GM23248 (cell line): Measurements from ENCODE around the gene LGI2. TPM values are rescaled to one million over a fixed set of nuclear protein-coding genes. Genes with fewer than 3 reads are reported as not detected.
"Not testable (repeated sequence)": the region's sequence is repeated elsewhere in the genome, so short reads cannot be mapped to it uniquely, and the experiment has no call there.

Experiments
- DNase-seq: peaks from one replicate; pipeline ENCODE4 v3.0.0-alpha.2; 2015
- H2AFZ ChIP-seq: fragments of 200-600 bp; sonication (generic); 2 replicates; pipeline ENCODE4 v1.6.1; 2016; ENCODE audit warnings: antibody characterized with exemption
- H3F3A ChIP-seq: fragments of 200-600 bp; sonication (generic); 2 replicates; pipeline ENCODE4 v1.6.1; 2016; ENCODE audit warnings: mild to moderate bottlenecking, antibody characterized with exemption, mixed run types; ENCODE audit not compliant: insufficient read depth
- H3K27ac ChIP-seq: fragments of 200-600 bp; sonication (generic); 2 replicates; pipeline ENCODE4 v1.5.1; 2016; ENCODE audit warnings: mild to moderate bottlenecking
- H3K27me3 ChIP-seq: fragments of 200-600 bp; sonication (generic); replicated peaks from 2 replicates; pipeline ENCODE4 v1.6.1; 2016; ENCODE audit warnings: mild to moderate bottlenecking; ENCODE audit not compliant: insufficient read depth
- H3K36me3 ChIP-seq: fragments of 200-600 bp; sonication (generic); 2 replicates; pipeline ENCODE4 v1.6.1; 2016; ENCODE audit warnings: low read depth, mild to moderate bottlenecking
- H3K4me1 ChIP-seq: fragments of 200-600 bp; sonication (generic); 2 replicates; pipeline ENCODE4 v1.6.1; 2016; ENCODE audit warnings: mild to moderate bottlenecking; ENCODE audit not compliant: insufficient read depth
- H3K4me2 ChIP-seq: fragments of 200-600 bp; sonication (generic); one replicate; pipeline ENCODE4 v1.6.1; 2016; ENCODE audit warnings: mild to moderate bottlenecking; ENCODE audit not compliant: unreplicated experiment
- H3K4me3 ChIP-seq: fragments of 200-600 bp; sonication (generic); 2 replicates; pipeline ENCODE4 v1.5.1; 2016; ENCODE audit warnings: mild to moderate bottlenecking
- H3K79me2 ChIP-seq: fragments of 200-600 bp; sonication (generic); 2 replicates; pipeline ENCODE4 v1.6.1; 2016; ENCODE audit warnings: mild to moderate bottlenecking; ENCODE audit not compliant: insufficient read depth
- H3K9ac ChIP-seq: fragments of 200-600 bp; sonication (generic); 2 replicates; pipeline ENCODE4 v1.6.1; 2016; ENCODE audit warnings: mild to moderate bottlenecking
- H3K9me2 ChIP-seq: fragments of 200-600 bp; sonication (generic); 2 replicates; pipeline ENCODE4 v1.6.1; 2016; ENCODE audit warnings: mixed run types, mild to moderate bottlenecking, moderate library complexity; ENCODE audit not compliant: insufficient read depth
- H3K9me3 ChIP-seq: fragments of 200-600 bp; sonication (generic); one replicate; pipeline ENCODE4 v1.6.1; 2017; ENCODE audit warnings: low read depth
- H4K20me1 ChIP-seq: fragments of 200-600 bp; sonication (generic); 2 replicates; pipeline ENCODE4 v1.6.0; 2016; ENCODE audit not compliant: insufficient read depth
- EZH2 ChIP-seq: fragments of 200-600 bp; sonication (generic); IDR thresholded peaks from 2 replicates; pipeline ENCODE4 v1.6.1; 2018; ENCODE audit warnings: antibody characterized with exemption, mild to moderate bottlenecking; ENCODE audit not compliant: insufficient read depth, poor library complexity, severe bottlenecking
- EZH2phosphoT487 ChIP-seq: fragments of 200-600 bp; sonication (generic); IDR thresholded peaks from 2 replicates; pipeline ENCODE4 v1.6.1; 2018; ENCODE audit warnings: antibody characterized with exemption, moderate library complexity, mild to moderate bottlenecking, low read depth; ENCODE audit not compliant: insufficient read depth
- WGBS, 2 experiments: methylation state at CpG; one replicate each; pipeline ENCODE4 v1.1.6; 2015 to 2017; ENCODE audit warnings: low lambda C conversion rate in 2 of 2, low coverage in 1 of 2; ENCODE audit errors: missing lambda C conversion rate in 2 of 2; 5-methylcytosine and 5-hydroxymethylcytosine counted together
- in situ Hi-C: fragments of 300-500 bp; cut with MboI; formaldehyde crosslinking; loops from 2 replicates; pipeline ENCODE4 v1.15.0; 2020
- polyA plus RNA-seq: library from polyadenylated mRNA; unstranded; fragments of >200 nt; fragmentation: Nextera tagmentation; extraction: Ambion mirVana; gene quantifications from 2 replicates; pipeline ENCODE4 v1.2.1, GENCODE V29; 2016
- total RNA-seq: library from RNA; depleted of rRNA; stranded (reverse); fragments of >200 nt; shearing (Covaris generic); gene quantifications from 2 replicates; pipeline ENCODE4 v1.2.3, GENCODE V29; 2014

LGI2 gene
- total and polyA plus RNA-seq, 2 experiments from 2014 or later: not detected

DNA sequence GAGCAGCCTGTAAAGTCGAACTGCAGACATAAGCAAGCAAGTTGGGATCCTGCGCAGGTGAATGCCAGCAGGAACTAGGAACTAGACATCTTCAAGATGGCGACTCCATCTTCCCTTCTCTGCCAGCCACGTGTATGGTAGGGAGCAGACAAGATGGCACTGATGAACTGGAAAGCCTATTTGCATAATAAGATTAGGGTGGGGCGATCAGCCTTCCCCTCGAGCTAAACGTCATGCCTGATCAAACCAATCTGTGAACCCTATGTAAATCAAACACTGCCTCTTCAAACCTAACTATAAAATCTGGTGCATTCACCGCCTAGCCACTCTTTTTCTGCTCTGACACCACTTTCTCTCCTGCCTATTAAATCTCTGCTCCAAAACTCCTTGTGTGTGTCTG is 28.1 kb upstream of the LGI2 start:
- H3K79me2 ChIP-seq: no peaks in the 10 kb centered on the region
- in situ Hi-C loops: no loop called here

DNA sequence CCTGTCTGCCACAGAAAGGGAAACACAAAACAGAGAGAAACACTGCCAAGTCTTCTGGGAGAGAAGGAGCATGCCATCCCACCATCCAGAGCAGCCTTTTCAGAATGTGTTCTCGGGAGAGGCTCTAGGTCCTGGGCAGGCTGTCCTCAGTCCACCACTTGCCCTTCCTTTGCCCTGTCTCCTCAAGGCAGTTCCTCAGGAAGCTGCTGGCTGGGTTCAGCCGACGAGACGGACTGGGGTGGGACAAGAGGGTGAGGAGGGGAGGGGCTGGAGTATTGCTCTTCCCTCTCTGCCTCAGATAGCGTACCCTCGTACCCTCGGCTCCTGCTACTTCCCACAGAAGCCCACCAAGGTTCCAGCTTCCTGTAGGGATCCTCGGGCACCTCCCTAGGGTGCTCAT is 26.6 kb upstream of the LGI2 start:
- Histone ChIP-seq H3K27ac (no peak overlapping the region), H3K27me3 (peaks cover 25% of the 10 kb centered on the region), H2AFZ (no peak overlapping the region), H3K4me3 (no peak overlapping the region), H3K36me3 (no peaks in the 10 kb centered on the region), H3K9me2 (no peaks in the 10 kb centered on the region), H3F3A (no peaks in the 10 kb centered on the region), H3K4me2 (no peak overlapping the region), H3K9me3 (no peaks in the 10 kb centered on the region), H3K9ac (no peak overlapping the region), H4K20me1 (no peaks in the 10 kb centered on the region), H3K79me2 (no peaks in the 10 kb centered on the region), H3K4me1 (no peaks in the 10 kb centered on the region)
- in situ Hi-C loops: no loop called here
- 34 to 49% methylated on average over 8 of the region's 8 CpGs for WGBS, 2 experiments
- no peak for TF ChIP-seq EZH2
- no peak for TF ChIP-seq EZH2phosphoT487
- DNase-seq: no peak

More for the DNA sequence above, 28.1 kb upstream of the LGI2 start:
- Histone ChIP-seq H3K4me1 (no peaks in the 10 kb centered on the region), H3K4me2 (no peak overlapping the region), H3K36me3 (no peaks in the 10 kb centered on the region), H3K27me3 (peaks cover 19% of the 10 kb centered on the region), H4K20me1 (no peaks in the 10 kb centered on the region), H3F3A (no peaks in the 10 kb centered on the region), H3K9me2 (no peaks in the 10 kb centered on the region), H3K4me3 (no peak overlapping the region), H2AFZ (no peak overlapping the region), H3K9me3 (no peaks in the 10 kb centered on the region), H3K9ac (no peak overlapping the region), H3K27ac (no peak overlapping the region)
- no peak for DNase-seq
- TF ChIP-seq EZH2 (no peak), EZH2phosphoT487 (no peak)
- 42 to 45% methylated on average over 8 of the region's 8 CpGs for WGBS, 2 experiments

DNA sequence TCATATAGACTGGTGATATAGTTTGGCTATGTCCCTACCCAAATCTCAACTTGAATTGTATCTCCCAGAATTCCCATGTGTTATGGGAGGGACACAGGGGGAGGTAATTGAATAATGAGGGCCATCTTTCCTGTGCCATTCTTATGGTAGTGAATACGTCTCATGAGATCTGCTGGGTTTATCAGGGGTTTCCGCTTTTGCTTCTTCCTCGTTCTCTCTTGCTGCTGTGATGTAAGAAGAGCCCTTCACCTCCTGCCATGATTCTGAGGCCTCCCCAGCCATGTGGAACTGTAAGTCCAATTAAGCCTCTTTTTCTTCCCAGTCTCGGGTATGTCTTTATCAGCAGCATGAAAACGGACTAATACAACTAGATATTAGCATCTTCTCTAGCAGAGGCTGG is 21.3 kb upstream of the LGI2 start:
- H3K4me3 ChIP-seq, H3K79me2 ChIP-seq, in situ Hi-C loops, H3K4me2 ChIP-seq, H3F3A ChIP-seq, H4K20me1 ChIP-seq, H3K9me2 ChIP-seq, H3K9ac ChIP-seq, DNase-seq, H3K9me3 ChIP-seq, H3K4me1 ChIP-seq, H3K27ac ChIP-seq, H2AFZ ChIP-seq, H3K36me3 ChIP-seq: not testable (repeated sequence)
- H3K27me3 ChIP-seq: peaks cover 15% of the 10 kb centered on the region; the same call in 1 of the 2 replicates
- WGBS, 2 experiments: 63 to 64% methylated on average over 5 of the region's 5 CpGs

DNA sequence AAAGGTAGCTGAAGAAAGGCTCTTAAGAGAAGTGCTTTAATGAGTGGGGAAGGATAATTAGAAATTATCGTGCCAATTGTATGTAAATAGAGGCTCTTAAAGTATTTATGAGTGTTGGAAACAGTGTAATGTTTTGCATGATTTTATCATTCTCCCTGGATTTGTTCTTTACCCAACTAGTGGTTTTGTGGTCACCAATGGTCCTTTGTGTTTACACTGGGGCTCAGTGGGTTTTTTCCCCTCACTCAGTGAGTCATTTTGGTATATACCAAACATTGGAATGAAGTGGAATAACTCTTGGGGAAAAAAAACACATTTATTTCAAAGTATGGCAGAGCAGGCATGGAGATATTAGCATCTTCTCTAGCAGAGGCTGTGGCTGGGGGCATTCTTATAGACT is 20.8 kb upstream of the LGI2 start:
- Histone ChIP-seq H3K9ac (no peak overlapping the region), H3K27ac (no peak overlapping the region), H3K36me3 (no peaks in the 10 kb centered on the region), H3K4me1 (no peaks in the 10 kb centered on the region), H3F3A (no peaks in the 10 kb centered on the region), H3K27me3 (peaks cover 14% of the 10 kb centered on the region; the same call in 1 of the 2 replicates), H3K4me3 (no peak overlapping the region), H3K9me2 (no peaks in the 10 kb centered on the region), H4K20me1 (no peaks in the 10 kb centered on the region), H3K9me3 (no peaks in the 10 kb centered on the region), H3K79me2 (no peaks in the 10 kb centered on the region), H2AFZ (no peak overlapping the region), H3K4me2 (no peak overlapping the region)
- WGBS, 2 experiments: 2 to 10% methylated on average over 1 of the region's 1 CpG
- in situ Hi-C loops: no loop called here
- no peak for TF ChIP-seq EZH2
- TF ChIP-seq EZH2phosphoT487: no peak
- no peak for DNase-seq

DNA sequence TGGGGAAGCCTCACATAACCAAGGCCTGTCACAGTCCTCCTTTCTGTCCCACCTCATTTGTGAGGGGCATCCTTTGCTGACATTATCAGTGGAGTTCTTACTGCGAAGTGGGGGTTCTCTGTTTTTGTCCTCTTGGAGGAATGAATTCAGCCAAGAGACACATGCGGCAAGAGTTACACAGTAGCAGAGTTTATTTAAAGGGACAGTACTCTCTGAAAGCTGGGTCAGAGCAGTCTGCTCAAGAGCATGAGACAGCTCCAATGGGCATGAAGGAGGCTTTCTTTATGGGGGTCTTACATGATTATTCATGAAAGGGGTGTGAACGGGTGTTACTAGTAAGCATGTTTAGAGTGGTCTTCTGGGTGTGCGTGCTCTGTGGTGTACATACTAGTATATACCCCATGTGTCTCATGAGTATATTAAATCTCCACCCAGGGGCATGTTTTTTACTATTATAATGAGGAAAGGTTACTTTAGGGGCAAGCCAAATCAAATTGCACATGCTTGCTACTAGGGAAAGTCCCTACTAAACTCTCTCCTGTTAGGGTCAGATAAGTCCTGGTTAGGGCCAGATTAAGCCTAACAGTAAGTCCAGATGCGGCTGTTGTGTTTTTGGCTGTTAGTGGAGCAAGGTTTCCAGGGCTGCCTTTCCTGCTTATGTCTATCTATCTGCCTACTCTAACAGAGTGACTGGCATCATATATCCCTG is 19.8 kb upstream of the LGI2 start:
- H3K9me3 ChIP-seq: no peaks in the 10 kb centered on the region
- H3K4me2 ChIP-seq: no peak overlapping the region
- no peaks in the 10 kb centered on the region for H3K4me1 ChIP-seq
- no peaks in the 10 kb centered on the region for H3K36me3 ChIP-seq
- 55 to 57% methylated on average over 5 of the region's 5 CpGs for WGBS, 2 experiments
- H2AFZ ChIP-seq: no peak overlapping the region
- no peak overlapping the region for H3K9ac ChIP-seq
- H3K27me3 ChIP-seq: peaks cover 8% of the 10 kb centered on the region; the same call in 1 of the 2 replicates
- in situ Hi-C loops: no loop called here
- no peak overlapping the region for H3K27ac ChIP-seq
- TF ChIP-seq EZH2phosphoT487 (no peak), EZH2 (no peak)
- DNase-seq: no peak
- H3K9me2 ChIP-seq: no peaks in the 10 kb centered on the region
- no peaks in the 10 kb centered on the region for H4K20me1 ChIP-seq
- no peaks in the 10 kb centered on the region for H3F3A ChIP-seq
- H3K79me2 ChIP-seq: no peaks in the 10 kb centered on the region
- H3K4me3 ChIP-seq: no peak overlapping the region
